Lung (tissue), 12 donors: Measurements from ENCODE around the gene SPC24. TPM values are rescaled to one million over a fixed set of nuclear protein-coding genes. Genes with fewer than 3 reads are reported as not detected.
A peak's percentile ranks its signal among the peaks of the same experiment; 100 is the strongest.

Experiments
- ATAC-seq: fragments of 200-7000 bp; cut with Tn5 transposase; one replicate; pipeline ENCODE4 v1.9.1; 2020; ENCODE audit warnings: moderate number of reproducible peaks; ENCODE audit not compliant: insufficient read depth, low FRiP score
- DNase-seq, 3 donors: peaks; one replicate each; pipeline ENCODE4 v3.0.0-alpha.2; 2013 to 2017
- H3K27ac ChIP-seq, 2 donors: one replicate each; pipeline ENCODE4 v1.5.1; 2013; ENCODE audit warnings: mild to moderate bottlenecking in 2 of 2, moderate library complexity in 2 of 2, control low read depth in 1 of 2, inconsistent platforms in 1 of 2, low read depth in 1 of 2, low read length in 1 of 2
- H3K27me3 ChIP-seq, 3 donors: one replicate each; pipeline ENCODE4 v1.5.1; 2013; ENCODE audit warnings: low read length in 2 of 3; ENCODE audit not compliant: control insufficient read depth in 3 of 3, insufficient read depth in 3 of 3
- H3K36me3 ChIP-seq, 4 donors: one replicate each; pipeline ENCODE4 v1.5.1; 2013; ENCODE audit warnings: low read length in 4 of 4, mild to moderate bottlenecking in 1 of 4, moderate library complexity in 1 of 4; ENCODE audit not compliant: control insufficient read depth in 4 of 4, insufficient read depth in 4 of 4
- H3K4me1 ChIP-seq, 5 donors: one replicate each; pipeline ENCODE4 v1.5.1; 2013; ENCODE audit warnings: low read length in 5 of 5, mild to moderate bottlenecking in 2 of 5, moderate library complexity in 1 of 5; ENCODE audit not compliant: control insufficient read depth in 5 of 5, insufficient read depth in 5 of 5
- H3K4me3 ChIP-seq: one replicate; pipeline ENCODE4 v1.5.1; 2013; ENCODE audit warnings: mild to moderate bottlenecking, control low read depth, moderate library complexity
- H3K9ac ChIP-seq, 2 donors: one replicate each; pipeline ENCODE4 v1.5.1; 2013; ENCODE audit warnings: low read length in 2 of 2, control low read depth in 1 of 2; ENCODE audit not compliant: insufficient read depth in 1 of 2
- H3K9me3 ChIP-seq, 4 donors: one replicate each; pipeline ENCODE4 v1.5.1; 2013; ENCODE audit warnings: low read length in 3 of 4, mild to moderate bottlenecking in 1 of 4, moderate library complexity in 1 of 4; ENCODE audit not compliant: control insufficient read depth in 4 of 4, insufficient read depth in 3 of 4
- WGBS, 2 donors: extraction: QIAGEN DNeasy Blood & Tissue Kit; methylation state at CpG; one replicate each; pipeline ENCODE4 v1.1.7; 2013; 5-methylcytosine and 5-hydroxymethylcytosine counted together
- polyA plus RNA-seq, 2 donors: library from polyadenylated mRNA; stranded (reverse); fragments of 200-250 nt; gene quantifications; one replicate each; pipeline ENCODE4 v1.2.1, GENCODE V29; 2013
- total RNA-seq, 2 donors: library from RNA; depleted of rRNA in 1 of 2; stranded (reverse); fragments of >200 nt in 1 of 2; gene quantifications; one replicate each; pipeline ENCODE4 v1.2.1, GENCODE V29; 2014 to 2021
- TF ChIP-seq, protein P1 (sequence below): IDR thresholded peaks from 2 replicates; pipeline ENCODE4 v1.5.1; 2012; ENCODE audit warnings: mild to moderate bottlenecking; ENCODE audit errors: control extremely low read depth, extremely low read depth
- donor health status: control.
- donor health status: control.
- donor health status: Bipolar disorder and iron deficiency.
- donor health status: healthy.
- donor health status: DM: yes; HTN: yes; CAD: no.

SPC24 gene
- total and polyA plus RNA-seq, 4 donors = 1.3 to 6.5 (median 3.9) TPM

DNA sequence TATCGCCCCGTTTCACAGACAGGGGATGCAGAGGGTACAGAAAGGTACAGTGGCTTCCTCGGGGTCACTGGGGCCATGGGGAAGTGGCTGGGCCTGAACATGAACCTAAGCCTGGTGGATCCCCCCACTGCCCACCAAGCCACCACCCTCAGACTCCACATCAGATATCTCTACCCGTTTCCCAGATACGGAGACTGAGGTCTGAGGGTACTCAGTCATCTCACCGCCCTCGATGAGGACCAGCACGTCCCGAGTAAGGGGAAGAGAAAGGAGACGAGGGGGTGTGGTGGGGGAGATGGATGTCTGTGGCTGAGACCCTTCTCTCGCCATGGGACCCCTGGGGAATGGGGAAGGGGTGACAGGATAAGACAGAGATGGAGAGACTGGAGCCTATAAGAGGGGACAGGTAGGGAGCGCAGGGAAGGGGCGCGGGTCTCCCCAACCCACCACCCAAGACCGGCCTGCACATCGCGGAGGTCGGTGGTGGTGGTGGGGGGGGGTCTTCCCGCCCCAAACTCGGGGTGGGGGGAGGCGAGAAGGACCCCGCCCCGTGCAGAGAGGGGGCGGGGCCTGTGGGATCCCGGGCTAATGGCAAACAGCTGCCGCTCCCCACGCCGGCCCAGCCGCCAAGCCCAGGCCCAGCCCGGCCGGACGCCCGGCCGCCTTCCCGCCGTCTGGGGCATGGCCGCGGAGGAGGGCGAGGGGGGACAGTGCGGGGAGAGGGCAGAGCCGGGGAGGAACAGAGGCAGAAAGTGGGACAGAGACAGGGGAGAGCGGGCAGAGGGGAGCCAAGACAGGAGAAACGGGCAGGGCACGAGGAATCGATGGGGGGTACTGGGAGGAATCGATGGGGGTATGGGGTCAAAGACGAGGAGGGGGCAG is 41.1 kb upstream of the SPC24 start:
- Histone ChIP-seq H3K36me3 (peaks cover 0 to 34% (median 26%) of the 10 kb centered on the region in 4 donors), H3K27me3 (no peaks in the 10 kb centered on the region), H3K4me3 (peak overlapping the region; percentile 64), H3K4me1 (peaks cover 0 to 18% (median 11%) of the 10 kb centered on the region in 5 donors), H3K9ac (peak overlapping the region; percentile 68), H3K9me3 (no peaks in the 10 kb centered on the region), H3K27ac (peak overlapping the region; percentile 82 to 90)
- WGBS, 2 donors = 11 to 14% methylated on average over 34 to 47 of the region's 47 CpGs
- ATAC-seq = no peak
- peak; percentile 61 to 72 (median 63) for DNase-seq
- TF ChIP-seq, protein P1, sequence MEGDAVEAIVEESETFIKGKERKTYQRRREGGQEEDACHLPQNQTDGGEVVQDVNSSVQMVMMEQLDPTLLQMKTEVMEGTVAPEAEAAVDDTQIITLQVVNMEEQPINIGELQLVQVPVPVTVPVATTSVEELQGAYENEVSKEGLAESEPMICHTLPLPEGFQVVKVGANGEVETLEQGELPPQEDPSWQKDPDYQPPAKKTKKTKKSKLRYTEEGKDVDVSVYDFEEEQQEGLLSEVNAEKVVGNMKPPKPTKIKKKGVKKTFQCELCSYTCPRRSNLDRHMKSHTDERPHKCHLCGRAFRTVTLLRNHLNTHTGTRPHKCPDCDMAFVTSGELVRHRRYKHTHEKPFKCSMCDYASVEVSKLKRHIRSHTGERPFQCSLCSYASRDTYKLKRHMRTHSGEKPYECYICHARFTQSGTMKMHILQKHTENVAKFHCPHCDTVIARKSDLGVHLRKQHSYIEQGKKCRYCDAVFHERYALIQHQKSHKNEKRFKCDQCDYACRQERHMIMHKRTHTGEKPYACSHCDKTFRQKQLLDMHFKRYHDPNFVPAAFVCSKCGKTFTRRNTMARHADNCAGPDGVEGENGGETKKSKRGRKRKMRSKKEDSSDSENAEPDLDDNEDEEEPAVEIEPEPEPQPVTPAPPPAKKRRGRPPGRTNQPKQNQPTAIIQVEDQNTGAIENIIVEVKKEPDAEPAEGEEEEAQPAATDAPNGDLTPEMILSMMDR = no peak

DNA sequence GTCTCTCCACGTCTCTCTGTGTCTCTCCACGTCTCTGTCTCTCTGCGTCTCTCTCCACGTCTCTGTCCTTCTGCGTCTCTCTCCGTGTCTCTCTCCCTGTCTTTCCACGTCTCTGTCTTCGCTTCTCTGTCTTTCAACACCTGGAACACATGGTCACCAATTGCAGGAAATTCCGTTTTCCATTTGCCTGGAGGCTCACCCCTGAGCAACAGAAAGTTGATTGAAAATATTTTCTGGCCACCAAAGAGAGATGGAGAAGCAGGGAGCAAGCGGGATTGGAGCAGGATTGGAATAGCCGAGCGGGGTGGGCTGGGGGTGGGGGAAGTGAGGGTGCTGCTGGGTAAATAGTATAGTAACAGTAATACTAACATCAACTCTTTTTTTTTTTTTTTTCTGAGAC is 40.1 kb upstream of the SPC24 start:
- Histone ChIP-seq H3K27me3 (no peaks in the 10 kb centered on the region), H3K9ac (peak overlapping the region in 1 of 2 donors; percentile 62), H3K4me3 (peak overlapping the region; percentile 21), H3K4me1 (peaks cover 0 to 23% (median 13%) of the 10 kb centered on the region in 5 donors), H3K27ac (peak overlapping the region; percentile 68 to 80), H3K9me3 (no peaks in the 10 kb centered on the region), H3K36me3 (peaks cover 0 to 38% (median 26%) of the 10 kb centered on the region in 4 donors)
- no peak for DNase-seq
- 64 to 67% methylated on average over 12 of the region's 12 CpGs for WGBS, 2 donors
- no peak for ATAC-seq
- TF ChIP-seq, protein P1 = no peak

DNA sequence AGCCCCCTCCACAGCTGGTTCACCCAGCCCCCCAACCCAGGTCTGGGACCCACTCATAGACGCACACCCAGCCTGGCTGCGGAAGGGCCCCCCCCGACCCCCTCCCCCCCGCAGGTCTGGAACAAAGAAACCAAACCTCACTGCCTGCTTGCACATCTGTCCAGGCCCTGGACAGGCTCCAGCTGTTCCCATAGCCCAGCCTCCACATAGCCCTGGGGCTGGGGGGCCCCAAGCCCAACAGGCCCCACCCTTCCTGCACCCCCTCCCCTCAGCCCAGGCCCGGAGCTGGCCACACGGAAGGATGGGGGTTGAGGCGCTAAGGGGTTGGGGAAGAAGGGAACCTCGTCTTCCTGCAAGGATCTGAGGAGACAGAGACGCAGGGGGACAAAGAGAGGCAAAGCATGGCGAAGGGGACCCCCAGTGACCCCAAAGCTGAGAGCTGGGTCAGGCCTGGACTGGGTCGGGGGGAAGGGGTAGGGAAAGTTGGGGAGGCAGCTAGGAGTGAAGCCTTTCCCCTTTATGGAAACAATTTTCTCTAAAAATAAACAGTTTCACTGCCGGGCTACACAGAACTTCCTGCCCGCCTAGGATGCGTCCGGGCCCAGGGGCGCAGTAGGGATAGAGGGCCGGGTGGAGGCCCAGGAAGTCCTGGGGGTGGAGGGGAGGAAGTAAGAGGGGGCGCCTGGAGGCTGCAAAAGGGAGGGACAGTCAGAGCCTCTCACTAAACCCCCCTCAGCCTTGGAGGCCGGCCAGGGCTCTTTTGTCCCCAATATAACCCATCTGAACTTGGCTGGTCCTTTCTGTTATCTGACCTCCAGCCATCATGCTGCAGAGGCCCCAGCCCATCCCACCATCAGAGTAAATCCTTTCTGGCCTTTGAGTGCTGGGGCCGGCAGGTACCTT is 39.3 kb upstream of the SPC24 start:
- DNase-seq (peak; percentile 79 to 90 (median 82)), ATAC-seq (no peak)
- H3K9me3 ChIP-seq = no peaks in the 10 kb centered on the region
- H3K4me1 ChIP-seq = peaks cover 0 to 30% (median 13%) of the 10 kb centered on the region in 5 donors
- peak overlapping the region; percentile 68 to 80 for H3K27ac ChIP-seq
- peaks cover 0 to 42% (median 22%) of the 10 kb centered on the region in 4 donors for H3K36me3 ChIP-seq
- no peaks in the 10 kb centered on the region for H3K27me3 ChIP-seq
- TF ChIP-seq, protein P1 = no peak
- H3K9ac ChIP-seq = peak overlapping the region; percentile 25 to 62
- H3K4me3 ChIP-seq = peak overlapping the region; percentile 21
- WGBS, 2 donors = 8 to 18% methylated on average over 15 to 19 of the region's 20 CpGs
